Gastroesophageal sphincter (tissue), 4 donors: ENCODE results near the gene SH2D3A. TPM values are rescaled to one million over a fixed set of nuclear protein-coding genes. Genes with fewer than 3 reads are reported as not detected.

Experiments
- ATAC-seq: fragments of 150-250 bp; one replicate; pipeline ENCODE4 v1.9.1; 2016; ENCODE audit warnings: mild to moderate bottlenecking, moderate library complexity
- H3K27ac ChIP-seq, 4 donors: fragments of 200-600 bp; sonication (generic) in 3 of 4; 1 replicate in 3 of 4; 2 replicates in 1 of 4; pipeline ENCODE4 v1.5.1; 2016 to 2019
- H3K27me3 ChIP-seq: fragments of 200-600 bp; sonication (generic); one replicate; pipeline ENCODE4 v1.5.1; 2019
- H3K36me3 ChIP-seq, 2 donors: fragments of 200-600 bp; sonication (generic); one replicate each; pipeline ENCODE4 v1.5.1; 2019; ENCODE audit warnings: control low read depth in 1 of 2
- H3K4me1 ChIP-seq, 3 donors: fragments of 200-600 bp; sonication (generic); 1 replicate in 2 of 3; 2 replicates in 1 of 3; pipeline ENCODE4 v1.5.1; 2016 to 2019; ENCODE audit warnings: control low read depth in 2 of 3
- H3K4me3 ChIP-seq, 2 donors: fragments of 200-600 bp; sonication (generic); one replicate each; pipeline ENCODE4 v1.5.1; 2019; ENCODE audit warnings: mild to moderate bottlenecking in 1 of 2, moderate library complexity in 1 of 2
- H3K9me3 ChIP-seq, 3 donors: fragments of 200-600 bp; sonication (generic); one replicate each; pipeline ENCODE4 v1.5.1; 2017 to 2019; ENCODE audit warnings: control low read depth in 2 of 3
- CTCF ChIP-seq, 4 experiments: fragments of 200-600 bp in 2 of 4; fragments of 450-650 bp in 2 of 4; sonication (generic) in 1 of 4; IDR thresholded peaks; one replicate each; pipeline ENCODE4 v1.5.1; 2017 to 2019; ENCODE audit warnings: antibody characterized with exemption in 4 of 4, mild to moderate bottlenecking in 2 of 4, moderate library complexity in 2 of 4
- EP300 ChIP-seq: sonication (generic); formaldehyde crosslinking; IDR thresholded peaks from one replicate; pipeline ENCODE4 v1.6.1; 2017; ENCODE audit warnings: antibody characterized with exemption, mild to moderate bottlenecking
- POLR2A ChIP-seq, 2 donors: fragments of 450-650 bp; IDR thresholded peaks; one replicate each; pipeline ENCODE4 v1.6.1; 2017; ENCODE audit warnings: antibody characterized with exemption in 2 of 2, mild to moderate bottlenecking in 2 of 2, moderate library complexity in 1 of 2
- POLR2AphosphoS5 ChIP-seq: sonication (generic); formaldehyde crosslinking; IDR thresholded peaks from one replicate; pipeline ENCODE4 v1.6.1; 2017; ENCODE audit warnings: antibody characterized with exemption
- WGBS, 2 donors: methylation state at CpG; one replicate each; pipeline ENCODE4 v1.1.5; 2018; ENCODE audit warnings: low coverage in 1 of 2; 5-methylcytosine and 5-hydroxymethylcytosine counted together
- total RNA-seq, 4 donors: library from RNA; depleted of rRNA; stranded (reverse); fragments of >200 nt; gene quantifications; one replicate each; pipeline ENCODE4 v1.1.0, GENCODE V29; 2016

Gene SH2D3A
- total RNA-seq, 4 donors from 2014 or later, result 0.78 to 5.8 (median 1.7) TPM; not detected in 1

- Histone ChIP-seq H3K27ac (no peak overlapping the region), H3K4me3 (no peak overlapping the region), H3K9me3 (peaks cover 0 to 11% (median 0%) of the 10 kb centered on the region in 3 donors), H3K36me3 (no peaks in the 10 kb centered on the region), H3K4me1 (no peaks in the 10 kb centered on the region), H3K27me3 (peaks cover 36% of the 10 kb centered on the region)
- WGBS, 2 donors, result 71 to 88% methylated on average over 2 to 4 of the region's 4 CpGs
- TF ChIP-seq CTCF (IDR thresholded peaks at IDR 0.05), result no peak
- TF ChIP-seq EP300, result no peak
- no peak for TF ChIP-seq POLR2A (IDR thresholded peaks at IDR 0.05)
- TF ChIP-seq POLR2AphosphoS5, result no peak
- ATAC-seq, result no peak
These were observed 42.0 kb upstream of the SH2D3A start for GRCh38 chr19:6809262-6809661.

GRCh38 chr19:6808494-6808893 lies 41.3 kb upstream of the SH2D3A start:
- no peak for ATAC-seq
- Histone ChIP-seq H3K36me3 (no peaks in the 10 kb centered on the region), H3K27ac (no peak overlapping the region), H3K4me1 (no peaks in the 10 kb centered on the region), H3K9me3 (peaks cover 0 to 11% (median 0%) of the 10 kb centered on the region in 3 donors), H3K27me3 (peaks cover 44% of the 10 kb centered on the region), H3K4me3 (no peak overlapping the region)
- TF ChIP-seq EP300, result no peak
- no peak for TF ChIP-seq POLR2A (IDR thresholded peaks at IDR 0.05)
- no peak for TF ChIP-seq POLR2AphosphoS5
- TF ChIP-seq CTCF (IDR thresholded peaks at IDR 0.05), result no peak
- WGBS, 2 donors, result 100% methylated on average over 1 of the region's 1 CpG

GRCh38 chr19:6807291-6807690 lies 40.1 kb upstream of the SH2D3A start:
- 83 to 100% methylated on average over 1 to 2 of the region's 5 CpGs for WGBS, 2 donors
- no peak for ATAC-seq
- Histone ChIP-seq H3K9me3 (peaks cover 0 to 11% (median 0%) of the 10 kb centered on the region in 3 donors), H3K27me3 (peaks cover 56% of the 10 kb centered on the region), H3K36me3 (no peaks in the 10 kb centered on the region), H3K4me1 (no peaks in the 10 kb centered on the region), H3K4me3 (no peak overlapping the region), H3K27ac (no peak overlapping the region)
- TF ChIP-seq CTCF (IDR thresholded peaks at IDR 0.05) (no peak), EP300 (no peak)

- no peak for TF ChIP-seq POLR2AphosphoS5
- no peak for TF ChIP-seq CTCF (IDR thresholded peaks at IDR 0.05)
- no peak for TF ChIP-seq EP300
- no peak for TF ChIP-seq POLR2A (IDR thresholded peaks at IDR 0.05)
- no peak for ATAC-seq
- WGBS, 2 donors, result 85 to 90% methylated on average over 1 to 2 of the region's 4 CpGs
- Histone ChIP-seq H3K36me3 (no peaks in the 10 kb centered on the region), H3K4me3 (no peak overlapping the region), H3K27me3 (peaks cover 61% of the 10 kb centered on the region), H3K9me3 (peaks cover 0 to 11% (median 0%) of the 10 kb centered on the region in 3 donors), H3K27ac (no peak overlapping the region), H3K4me1 (peaks cover 0 to 3% (median 1%) of the 10 kb centered on the region in 3 donors)
These were observed 39.3 kb upstream of the SH2D3A start for GRCh38 chr19:6806488-6806887.

- Histone ChIP-seq H3K4me3 (no peak overlapping the region), H3K36me3 (no peaks in the 10 kb centered on the region), H3K27me3 (peaks cover 77% of the 10 kb centered on the region), H3K9me3 (no peaks in the 10 kb centered on the region), H3K27ac (no peak overlapping the region), H3K4me1 (peaks cover 0 to 7% (median 3%) of the 10 kb centered on the region in 3 donors)
- TF ChIP-seq EP300 (no peak), POLR2AphosphoS5 (no peak), POLR2A (IDR thresholded peaks at IDR 0.05) (no peak), CTCF (IDR thresholded peaks at IDR 0.05) (no peak)
- ATAC-seq, result no peak
- 67 to 83% methylated on average over 2 to 6 of the region's 8 CpGs for WGBS, 2 donors
These were observed 35.8 kb upstream of the SH2D3A start for GRCh38 chr19:6803036-6803404.
